OCI-LY3 (cell line): Measurements from ENCODE around the gene DSCAM.

ENCODE experiments used
- EZH2phosphoT487 ChIP-seq: fragments of 200-600 bp; shearing (Covaris generic); IDR thresholded peaks from 2 replicates; pipeline ENCODE4 v1.6.1; 2018; ENCODE audit warnings: antibody characterized with exemption, mixed run types, low read depth
- TF ChIP-seq, protein P1 (sequence below): fragments of 200-600, 300-600 bp; sonication (generic); IDR thresholded peaks from 2 replicates; pipeline ENCODE4 v1.5.1; 2014; ENCODE audit warnings: antibody characterized with exemption, low read length, low read depth

DNA sequence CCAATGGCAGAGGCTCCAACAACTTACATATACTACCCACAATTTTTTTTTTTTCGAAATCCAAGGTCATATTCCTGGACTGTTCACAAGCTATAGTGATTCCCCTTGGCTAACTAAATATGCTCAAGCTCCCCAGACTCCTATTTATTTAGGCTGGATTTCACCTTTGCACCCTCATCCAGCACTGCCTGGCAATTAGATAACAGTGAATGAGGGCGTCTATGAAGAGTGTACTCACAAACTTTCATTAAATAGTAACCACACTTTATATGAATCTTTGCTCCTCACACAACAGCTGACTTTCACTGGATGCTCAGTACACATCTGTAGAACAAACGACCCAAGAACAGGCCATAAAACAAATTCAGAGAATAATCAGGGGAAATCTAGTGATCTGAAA is 51.6 kb downstream of the DSCAM start:
- TF ChIP-seq, protein P1, sequence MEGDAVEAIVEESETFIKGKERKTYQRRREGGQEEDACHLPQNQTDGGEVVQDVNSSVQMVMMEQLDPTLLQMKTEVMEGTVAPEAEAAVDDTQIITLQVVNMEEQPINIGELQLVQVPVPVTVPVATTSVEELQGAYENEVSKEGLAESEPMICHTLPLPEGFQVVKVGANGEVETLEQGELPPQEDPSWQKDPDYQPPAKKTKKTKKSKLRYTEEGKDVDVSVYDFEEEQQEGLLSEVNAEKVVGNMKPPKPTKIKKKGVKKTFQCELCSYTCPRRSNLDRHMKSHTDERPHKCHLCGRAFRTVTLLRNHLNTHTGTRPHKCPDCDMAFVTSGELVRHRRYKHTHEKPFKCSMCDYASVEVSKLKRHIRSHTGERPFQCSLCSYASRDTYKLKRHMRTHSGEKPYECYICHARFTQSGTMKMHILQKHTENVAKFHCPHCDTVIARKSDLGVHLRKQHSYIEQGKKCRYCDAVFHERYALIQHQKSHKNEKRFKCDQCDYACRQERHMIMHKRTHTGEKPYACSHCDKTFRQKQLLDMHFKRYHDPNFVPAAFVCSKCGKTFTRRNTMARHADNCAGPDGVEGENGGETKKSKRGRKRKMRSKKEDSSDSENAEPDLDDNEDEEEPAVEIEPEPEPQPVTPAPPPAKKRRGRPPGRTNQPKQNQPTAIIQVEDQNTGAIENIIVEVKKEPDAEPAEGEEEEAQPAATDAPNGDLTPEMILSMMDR: no peak
- no peak for TF ChIP-seq EZH2phosphoT487
